OCI-LY7 (cell line): ENCODE data around the gene XIST. TPM values are rescaled to one million over a fixed set of nuclear protein-coding genes. Genes with fewer than 3 reads are reported as not detected.

Experiments used
- BruUV-seq: library from RNA; stranded (reverse); fragments of 400-500 nt; replicated peaks from 2 replicates; lab custom pipeline; 2021; lab: Mats Ljungman, UMichigan
- CTCF ChIA-PET: fragments of 300-600 bp; sonication (Branson Sonifier 250); formaldehyde crosslinking; loops from one replicate; lab custom pipeline; 2022; ENCODE audit warnings: antibody characterized with exemption; ENCODE audit not compliant: unreplicated experiment; lab: Charles Lee
- POLR2A ChIA-PET: fragments of 300-600 bp; sonication (Branson Sonifier 250); formaldehyde crosslinking; loops from one replicate; lab custom pipeline; 2022; ENCODE audit warnings: antibody characterized with exemption; lab: Charles Lee
- DNase-seq: peaks from one replicate; pipeline ENCODE4 v3.0.0-alpha.2; 2015; ENCODE audit warnings: low spot score
- H2AFZ ChIP-seq: fragments of 200-600 bp; sonication (generic), shearing (Covaris generic); 2 replicates; pipeline ENCODE4 v1.6.1; 2014; ENCODE audit warnings: mild to moderate bottlenecking, antibody characterized with exemption, low read length, moderate library complexity
- H3K27ac ChIP-seq: fragments of 200-600 bp; sonication (generic); 2 replicates; pipeline ENCODE4 v1.5.1; 2014; ENCODE audit warnings: mixed run types, low read depth, mild to moderate bottlenecking, moderate library complexity, low read length, inconsistent platforms; ENCODE audit not compliant: poor library complexity, severe bottlenecking
- H3K36me3 ChIP-seq: fragments of 200-600 bp; sonication (generic); 2 replicates; pipeline ENCODE4 v1.6.1; 2014; ENCODE audit warnings: mild to moderate bottlenecking, antibody characterized with exemption, low read length, moderate library complexity, mixed read lengths; ENCODE audit not compliant: insufficient read depth
- H3K4me1 ChIP-seq: fragments of 200-600 bp; sonication (generic); 2 replicates; pipeline ENCODE4 v1.5.1; 2014; ENCODE audit warnings: mild to moderate bottlenecking, low read length; ENCODE audit not compliant: insufficient read depth, poor library complexity, severe bottlenecking
- H3K4me2 ChIP-seq: fragments of 200-600 bp; sonication (generic); 2 replicates; pipeline ENCODE4 v1.6.1; 2014; ENCODE audit warnings: mild to moderate bottlenecking, low read length
- H3K4me3 ChIP-seq: fragments of 200-600 bp; sonication (generic); 2 replicates; pipeline ENCODE4 v1.5.1; 2014; ENCODE audit warnings: mild to moderate bottlenecking, low read depth, low read length; ENCODE audit not compliant: poor library complexity, severe bottlenecking
- H3K79me2 ChIP-seq: fragments of 200-600 bp; sonication (generic); 2 replicates; pipeline ENCODE4 v1.6.1; 2016; ENCODE audit warnings: low read depth, mild to moderate bottlenecking, low read length, moderate library complexity, mixed read lengths; ENCODE audit not compliant: insufficient read depth
- H3K9me2 ChIP-seq: fragments of 200-600 bp; sonication (generic); 2 replicates; pipeline ENCODE4 v1.6.1; 2016; ENCODE audit warnings: mild to moderate bottlenecking, low read length, mixed read lengths; ENCODE audit not compliant: insufficient read depth
- H3K9me3 ChIP-seq: fragments of 200-600 bp; sonication (generic); 2 replicates; pipeline ENCODE4 v1.6.1; 2014; ENCODE audit warnings: mild to moderate bottlenecking, mixed run types, low read length, mixed read lengths
- H4K20me1 ChIP-seq: fragments of 200-600 bp; sonication (generic); 2 replicates; pipeline ENCODE4 v1.6.1; 2014; ENCODE audit warnings: mild to moderate bottlenecking, antibody characterized with exemption, low read length, moderate library complexity, mixed read lengths; ENCODE audit not compliant: insufficient read depth
- CTCF ChIP-seq: fragments of 200-600 bp; sonication (generic); conservative IDR thresholded peaks from 2 replicates; pipeline ENCODE4 v1.5.1; 2014; ENCODE audit warnings: mild to moderate bottlenecking, antibody characterized with exemption, low read length, moderate library complexity, mixed read lengths
- EZH2phosphoT487 ChIP-seq: fragments of 200-600 bp; sonication (generic); IDR thresholded peaks from 2 replicates; pipeline ENCODE4 v1.6.1; 2018; ENCODE audit warnings: low read depth, borderline replicate concordance, mild to moderate bottlenecking, mixed run types, antibody characterized with exemption, low read length, moderate library complexity, mixed read lengths
- intact Hi-C: fragments of 100-400 bp; cut with micrococcal nuclease; formaldehyde crosslinking; loops from one replicate; pipeline ENCODE4 v1.10.0; 2022; ENCODE audit not compliant: unreplicated experiment
- total RNA-seq, 2 experiments: library from RNA; depleted of rRNA in 1 of 2; stranded (reverse); fragments of >200 nt in 1 of 2; shearing (Covaris generic) in 1 of 2; gene quantifications; 2 replicates each; pipeline ENCODE4 v1.2.3, GENCODE V29; 2014 to 2022

The XIST gene
- total RNA-seq, 2 experiments from 2014 or later: not detected

DNA sequence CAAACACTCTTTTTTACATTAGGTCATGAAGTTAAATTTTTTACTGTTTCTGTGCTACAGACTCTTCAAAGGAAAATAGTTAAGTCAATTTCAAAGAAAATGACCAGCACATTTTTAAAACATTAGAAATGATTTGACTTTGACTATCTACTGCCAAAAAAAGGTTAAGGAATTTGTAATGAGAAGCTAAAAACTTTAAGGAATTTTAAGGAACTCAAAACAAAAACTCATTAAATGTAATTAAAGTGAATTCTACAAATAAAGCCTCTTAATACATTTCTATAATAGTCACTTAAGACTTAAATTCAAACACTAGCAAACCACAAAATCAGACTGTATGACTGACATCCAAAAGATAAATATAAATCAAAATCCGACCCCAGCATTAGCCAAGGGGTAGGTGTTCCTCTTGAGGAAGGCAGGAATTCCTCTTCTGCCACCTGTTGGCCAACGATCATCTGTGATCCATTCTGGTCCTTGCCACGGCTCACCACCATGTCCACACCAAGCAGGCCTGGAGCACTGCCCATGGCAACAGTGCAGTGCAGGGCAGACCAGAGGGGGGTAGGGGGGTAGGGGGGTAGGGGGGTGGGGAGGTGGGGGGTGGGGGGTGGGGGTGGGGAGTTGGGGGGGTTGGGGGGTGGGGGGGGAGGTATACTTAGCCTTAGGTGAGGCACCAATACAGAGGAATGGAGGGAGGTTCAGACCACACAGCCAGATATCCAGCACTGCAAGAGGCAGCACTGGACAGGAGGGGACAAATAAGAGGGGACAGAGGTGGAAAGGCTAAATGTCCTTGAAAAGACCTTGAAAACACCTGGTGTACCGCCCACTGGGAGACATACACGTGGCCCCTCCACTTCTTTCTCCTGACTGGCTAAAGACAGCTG, 2.1 kb downstream of the XIST start:
- no peak overlapping the region for H2AFZ ChIP-seq
- no peak overlapping the region for H3K4me3 ChIP-seq
- intact Hi-C loops: no loop called here
- no peak for DNase-seq
- no peak overlapping the region for H3K27ac ChIP-seq
- BruUV-seq: no TSS peak
- no peaks in the 10 kb centered on the region for H3K4me1 ChIP-seq
- no peaks in the 10 kb centered on the region for H4K20me1 ChIP-seq
- no peaks in the 10 kb centered on the region for H3K9me3 ChIP-seq
- H3K36me3 ChIP-seq: no peaks in the 10 kb centered on the region
- CTCF ChIA-PET: interaction anchor here (0.5 kb wide), 1 partner anchor 134 kb away, joined by 3 read pairs; no protein-coding TSS in a partner anchor
- no peak for TF ChIP-seq CTCF
- no peak for TF ChIP-seq EZH2phosphoT487
- H3K9me2 ChIP-seq: no peaks in the 10 kb centered on the region
- no peak overlapping the region for H3K4me2 ChIP-seq
- POLR2A ChIA-PET: no interaction called here
- H3K79me2 ChIP-seq: no peaks in the 10 kb centered on the region

DNA sequence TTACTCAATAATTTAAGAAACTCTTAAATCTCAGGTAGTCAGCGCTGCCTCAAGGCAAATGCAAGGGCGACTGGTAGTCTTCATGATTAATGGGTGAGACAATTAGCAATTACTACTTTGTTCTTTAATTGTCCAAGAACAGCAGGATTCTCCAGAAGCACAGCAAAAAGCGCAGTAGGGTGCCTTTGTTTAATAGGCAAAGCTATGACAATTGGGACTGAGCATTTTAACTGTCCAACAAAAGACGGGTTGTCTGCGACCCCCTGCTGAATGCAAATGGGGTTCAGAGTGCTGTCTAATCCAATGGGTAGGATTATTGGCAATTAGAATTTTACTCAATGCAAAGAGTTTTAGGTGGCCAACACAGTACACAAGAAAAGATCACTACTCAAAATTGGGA, 3.4 kb downstream of the XIST start:
- H3K4me3 ChIP-seq: no peak overlapping the region
- no peaks in the 10 kb centered on the region for H3K36me3 ChIP-seq
- no peak overlapping the region for H3K4me2 ChIP-seq
- no peaks in the 10 kb centered on the region for H3K9me3 ChIP-seq
- POLR2A ChIA-PET: no interaction called here
- DNase-seq: no peak
- BruUV-seq: no TSS peak
- H3K9me2 ChIP-seq: no peaks in the 10 kb centered on the region
- H2AFZ ChIP-seq: no peak overlapping the region
- intact Hi-C loops: no loop called here
- no peak overlapping the region for H3K27ac ChIP-seq
- H3K79me2 ChIP-seq: no peaks in the 10 kb centered on the region
- H4K20me1 ChIP-seq: no peaks in the 10 kb centered on the region
- no peaks in the 10 kb centered on the region for H3K4me1 ChIP-seq
- CTCF ChIA-PET: no interaction called here
- TF ChIP-seq CTCF (no peak), EZH2phosphoT487 (no peak)

- no peak for DNase-seq
- Histone ChIP-seq H3K79me2 (no peaks in the 10 kb centered on the region), H3K4me2 (no peak overlapping the region), H3K9me2 (no peaks in the 10 kb centered on the region), H3K4me1 (no peaks in the 10 kb centered on the region), H3K27ac (no peak overlapping the region), H3K9me3 (no peaks in the 10 kb centered on the region), H2AFZ (no peak overlapping the region), H3K36me3 (no peaks in the 10 kb centered on the region), H3K4me3 (no peak overlapping the region), H4K20me1 (no peaks in the 10 kb centered on the region)
- BruUV-seq: no TSS peak
- CTCF ChIA-PET: no interaction called here
- intact Hi-C loops: no loop called here
- TF ChIP-seq CTCF: no peak
- POLR2A ChIA-PET: no interaction called here
Measured at GRCh38 chrX:73847991-73848390, 4.5 kb downstream of the XIST start.
